Stomach smooth muscle (tissue), 2 donors: ENCODE data around the gene PARS2.

ENCODE experiments used
- H3K27ac ChIP-seq: one replicate; pipeline ENCODE4 v1.7.0; 2013; ENCODE audit warnings: mild to moderate bottlenecking, low read length, inconsistent platforms
- H3K27me3 ChIP-seq, 2 donors: one replicate each; pipeline ENCODE4 v1.7.0; 2013; ENCODE audit warnings: low read length in 2 of 2; ENCODE audit not compliant: insufficient read depth in 2 of 2, control insufficient read depth in 1 of 2
- H3K36me3 ChIP-seq, 2 donors: one replicate each; pipeline ENCODE4 v1.7.0; 2013; ENCODE audit warnings: low read length in 2 of 2; ENCODE audit not compliant: control insufficient read depth in 2 of 2, insufficient read depth in 2 of 2
- H3K4me1 ChIP-seq: one replicate; pipeline ENCODE4 v1.7.0; 2013; ENCODE audit warnings: low read length; ENCODE audit not compliant: control insufficient read depth, insufficient read depth
- H3K4me3 ChIP-seq, 2 donors: one replicate each; pipeline ENCODE4 v1.7.0; 2013; ENCODE audit warnings: low read length in 2 of 2
- H3K9ac ChIP-seq, 2 donors: one replicate each; pipeline ENCODE4 v1.7.0; 2013; ENCODE audit warnings: low read length in 2 of 2, mild to moderate bottlenecking in 1 of 2
- H3K9me3 ChIP-seq, 2 donors: one replicate each; pipeline ENCODE4 v1.7.0; 2013; ENCODE audit warnings: low read length in 2 of 2; ENCODE audit not compliant: control insufficient read depth in 2 of 2
- donor health status: healthy.
- donor health status: Pancreatic carcinoma.

The PARS2 gene

DNA sequence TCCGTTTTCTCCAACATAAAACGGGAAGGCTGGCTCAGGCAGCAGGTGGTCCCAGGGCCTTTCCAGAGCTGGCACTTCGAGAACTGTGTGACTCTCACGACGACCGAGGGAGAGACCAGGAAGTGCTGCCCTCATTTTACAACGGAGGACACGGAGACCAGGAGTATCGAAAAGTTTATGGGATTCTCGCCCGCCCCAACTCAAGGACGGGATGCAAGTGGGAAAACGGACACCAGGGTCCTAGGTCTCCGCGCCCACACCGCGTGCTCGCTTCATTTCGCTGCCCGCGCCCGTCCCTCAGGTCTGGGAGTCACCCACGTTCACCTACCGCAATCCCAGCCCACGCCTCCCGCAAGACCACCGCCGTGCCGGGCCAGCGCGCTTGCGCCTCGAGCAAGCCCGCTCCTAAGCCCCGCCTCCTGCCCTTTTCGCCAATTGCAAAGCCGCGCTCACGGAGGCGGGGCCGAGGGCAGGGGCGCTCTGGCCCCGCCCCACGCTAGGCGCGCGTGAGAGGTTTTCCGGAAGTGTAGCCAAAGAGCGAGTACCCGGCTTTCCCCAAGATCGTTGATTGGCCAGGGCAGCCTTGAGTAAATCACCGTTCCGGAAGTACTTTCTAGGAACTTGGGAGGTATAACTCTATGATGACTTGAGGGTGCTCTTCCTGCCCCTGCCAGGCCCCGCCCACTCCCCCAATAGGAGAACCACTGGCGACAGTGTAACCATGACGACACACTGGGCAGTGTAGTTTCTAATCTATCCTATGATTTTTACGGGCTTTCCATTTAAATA lies at the start of gene PARS2:
Gene PARS2, minus strand, starts transcription at position 391 of the 789 bp plus-strand sequence. CDS start 5,362 bp downstream, outside the sequence.
- Histone ChIP-seq H3K9me3 (no peaks in the 10 kb centered on the region), H3K9ac (peak within 1 kb of the TSS; percentile 86 to 87), H3K4me3 (peak within 1 kb of the TSS; percentile 96 to 98), H3K36me3 (no peaks in the 10 kb centered on the region), H3K27me3 (no peaks in the 10 kb centered on the region), H3K4me1 (peaks cover 13% of the 10 kb centered on the region), H3K27ac (peak within 1 kb of the TSS; percentile 58)

DNA sequence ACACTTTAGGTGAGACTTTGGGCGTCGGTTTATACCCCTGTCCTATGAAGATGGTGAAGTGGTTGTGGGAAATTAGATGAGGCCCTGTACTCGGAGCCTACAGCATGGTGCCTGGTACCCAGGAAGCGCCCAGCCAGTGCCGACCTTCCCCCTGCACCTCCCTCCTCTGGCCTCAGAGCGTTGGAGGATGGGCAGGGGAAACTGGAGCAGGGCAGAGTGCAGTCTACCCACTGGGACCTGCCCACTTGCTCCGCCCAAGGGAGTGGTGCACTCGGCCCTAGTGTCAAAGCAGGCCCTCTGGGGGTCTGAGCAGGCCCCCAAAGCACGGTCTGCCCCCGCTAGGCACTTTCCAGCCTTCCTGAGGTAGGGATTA lies 49.8 kb upstream of the PARS2 start:
- Histone ChIP-seq H3K4me3 (no peak overlapping the region), H3K27ac (no peak overlapping the region), H3K27me3 (peaks cover 0 to 3% of the 10 kb centered on the region in 2 donors), H3K9ac (no peak overlapping the region), H3K36me3 (no peaks in the 10 kb centered on the region), H3K9me3 (no peaks in the 10 kb centered on the region), H3K4me1 (no peaks in the 10 kb centered on the region)

DNA sequence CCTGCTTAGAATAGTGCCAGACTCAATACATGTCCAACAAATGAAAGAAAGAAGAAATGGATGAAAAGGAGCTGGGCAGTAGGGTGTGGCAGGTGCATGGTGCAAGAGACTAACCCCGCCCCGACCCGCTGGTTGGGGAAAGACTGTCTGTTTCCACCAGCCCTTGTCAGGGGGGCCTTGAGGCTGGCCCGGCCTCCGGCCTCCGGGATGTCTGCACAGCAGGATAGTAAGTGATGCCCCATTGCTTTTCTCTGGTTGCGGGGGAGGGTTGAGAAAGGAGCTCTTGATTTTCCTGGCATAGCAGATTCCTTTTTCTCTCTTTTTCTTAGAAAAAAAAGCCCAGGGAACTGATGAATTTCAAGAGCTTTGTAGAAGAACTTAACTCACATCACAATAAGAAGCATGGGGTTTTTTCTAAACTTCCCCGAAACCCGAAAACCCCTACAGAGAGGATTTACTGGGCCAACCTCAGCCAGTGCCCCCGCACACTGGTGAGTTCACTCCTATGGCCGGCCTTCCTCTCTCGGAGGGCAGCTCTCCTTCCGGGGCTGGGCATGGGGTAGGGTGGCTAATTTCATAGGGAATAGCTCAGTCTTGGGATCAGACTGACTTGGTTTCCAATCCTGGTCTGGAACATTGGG lies 49.3 kb upstream of the PARS2 start:
- H3K9me3 ChIP-seq = no peaks in the 10 kb centered on the region
- H3K9ac ChIP-seq = no peak overlapping the region
- H3K4me1 ChIP-seq = no peaks in the 10 kb centered on the region
- peaks cover 0 to 3% of the 10 kb centered on the region in 2 donors for H3K27me3 ChIP-seq
- no peak overlapping the region for H3K27ac ChIP-seq
- no peak overlapping the region for H3K4me3 ChIP-seq
- no peaks in the 10 kb centered on the region for H3K36me3 ChIP-seq

DNA sequence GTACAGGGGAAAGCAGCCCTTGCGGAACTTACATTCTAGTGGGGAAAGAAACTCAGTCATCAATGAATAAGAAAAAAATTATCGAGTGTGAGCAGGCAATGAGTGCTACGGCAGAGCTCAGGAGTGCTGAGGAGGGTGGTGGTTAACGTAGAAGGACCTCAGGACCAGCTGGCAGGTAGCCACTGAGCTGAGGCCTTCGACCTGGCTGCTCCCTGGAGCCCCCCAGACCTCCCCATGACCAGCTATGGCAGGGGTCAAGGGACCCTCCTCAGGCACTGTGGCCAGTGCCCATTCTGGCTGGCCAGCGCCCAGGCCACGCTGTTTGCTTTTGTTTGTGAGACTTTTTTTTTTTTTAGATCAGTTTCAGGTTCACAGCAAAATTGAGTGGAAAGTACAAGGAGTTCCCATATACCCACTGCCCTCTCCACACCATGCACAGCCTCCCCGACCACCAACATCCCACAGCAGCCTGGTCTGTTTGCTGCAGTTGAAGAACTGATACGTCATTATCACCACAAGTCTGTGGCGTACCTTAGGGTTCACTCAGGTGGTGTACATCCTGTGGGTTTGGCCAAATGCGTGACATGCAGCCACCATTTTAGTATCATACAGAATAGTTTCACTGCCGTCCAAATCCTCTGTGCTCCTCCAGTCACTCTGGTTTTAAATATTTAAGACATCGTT lies 48.6 kb upstream of the PARS2 start:
- no peak overlapping the region for H3K9ac ChIP-seq
- H3K4me1 ChIP-seq = no peaks in the 10 kb centered on the region

DNA sequence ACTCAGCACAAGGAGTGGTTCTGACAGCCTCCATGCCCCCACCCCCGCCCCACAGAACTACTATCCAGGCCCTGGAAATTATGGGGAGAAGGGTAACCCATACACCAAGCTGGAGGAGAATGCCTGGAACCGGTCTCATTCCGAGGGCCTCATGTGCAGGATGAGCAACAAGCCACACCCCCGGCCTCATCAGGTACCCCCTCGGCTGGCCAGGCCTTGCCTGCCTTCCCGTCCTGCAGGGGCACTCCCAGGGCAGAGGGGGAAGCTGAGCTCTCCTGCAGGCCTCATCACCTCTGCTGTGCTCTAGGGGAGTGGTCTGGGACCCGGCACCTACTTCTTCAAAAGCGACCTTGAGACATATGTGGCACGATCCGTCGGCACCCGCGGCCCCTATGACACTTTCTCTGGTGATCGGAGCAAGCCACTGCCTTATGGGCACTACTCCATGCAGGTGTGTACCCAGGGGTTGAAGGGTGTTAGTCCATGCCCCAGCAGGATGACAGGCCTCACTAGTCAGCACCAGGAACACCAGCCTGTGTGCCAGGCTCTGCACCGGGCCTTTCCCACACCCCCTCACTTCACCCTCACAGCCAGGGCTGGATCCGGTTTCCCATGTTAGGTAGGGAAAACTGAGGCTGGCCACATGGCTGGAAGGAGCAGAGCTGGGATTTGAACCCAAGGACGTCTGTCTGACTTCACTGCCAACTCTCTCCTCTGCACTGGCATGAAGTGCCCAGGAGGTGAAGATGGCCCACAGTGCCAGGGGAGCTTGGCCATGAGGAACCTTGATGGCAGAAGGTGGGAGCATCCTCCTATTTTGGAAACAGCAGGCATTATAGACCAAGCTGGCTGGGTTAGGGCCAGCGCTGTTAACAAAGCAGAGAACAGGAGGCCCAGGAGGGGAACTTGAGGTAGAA lies 47.7 kb upstream of the PARS2 start:
- Histone ChIP-seq H3K27me3 (peaks cover 0 to 5% of the 10 kb centered on the region in 2 donors), H3K4me3 (no peak overlapping the region), H3K27ac (no peak overlapping the region), H3K9me3 (no peaks in the 10 kb centered on the region), H3K4me1 (no peaks in the 10 kb centered on the region), H3K9ac (no peak overlapping the region), H3K36me3 (no peaks in the 10 kb centered on the region)

More for the DNA sequence above, 48.6 kb upstream of the PARS2 start:
- H3K27ac ChIP-seq = no peak overlapping the region
- no peak overlapping the region for H3K4me3 ChIP-seq
- no peaks in the 10 kb centered on the region for H3K9me3 ChIP-seq
- peaks cover 0 to 3% of the 10 kb centered on the region in 2 donors for H3K27me3 ChIP-seq
- no peaks in the 10 kb centered on the region for H3K36me3 ChIP-seq

DNA sequence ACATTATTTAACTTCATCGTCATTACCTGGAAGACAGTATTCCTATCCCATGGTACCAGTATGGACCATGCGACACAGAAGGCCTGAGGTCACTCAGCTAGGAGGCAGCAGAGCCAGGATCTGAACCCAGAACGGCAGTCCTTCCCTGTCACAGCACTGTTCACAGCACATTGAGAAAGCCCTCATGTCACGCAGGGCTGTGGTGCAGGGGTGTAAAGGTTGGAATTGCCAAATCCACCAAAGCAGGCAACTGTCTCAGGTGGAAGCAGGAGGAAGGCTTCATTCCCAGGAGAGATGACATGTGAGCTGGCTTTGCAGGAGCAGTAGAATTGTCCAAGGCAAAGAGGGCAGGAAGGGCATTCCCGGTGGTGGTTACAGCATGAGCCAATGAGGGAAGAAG lies 46.7 kb upstream of the PARS2 start:
- Histone ChIP-seq H3K4me3 (no peak overlapping the region), H3K27ac (no peak overlapping the region), H3K9ac (no peak overlapping the region), H3K4me1 (no peaks in the 10 kb centered on the region), H3K27me3 (peaks cover 0 to 5% of the 10 kb centered on the region in 2 donors), H3K36me3 (no peaks in the 10 kb centered on the region), H3K9me3 (no peaks in the 10 kb centered on the region)

DNA sequence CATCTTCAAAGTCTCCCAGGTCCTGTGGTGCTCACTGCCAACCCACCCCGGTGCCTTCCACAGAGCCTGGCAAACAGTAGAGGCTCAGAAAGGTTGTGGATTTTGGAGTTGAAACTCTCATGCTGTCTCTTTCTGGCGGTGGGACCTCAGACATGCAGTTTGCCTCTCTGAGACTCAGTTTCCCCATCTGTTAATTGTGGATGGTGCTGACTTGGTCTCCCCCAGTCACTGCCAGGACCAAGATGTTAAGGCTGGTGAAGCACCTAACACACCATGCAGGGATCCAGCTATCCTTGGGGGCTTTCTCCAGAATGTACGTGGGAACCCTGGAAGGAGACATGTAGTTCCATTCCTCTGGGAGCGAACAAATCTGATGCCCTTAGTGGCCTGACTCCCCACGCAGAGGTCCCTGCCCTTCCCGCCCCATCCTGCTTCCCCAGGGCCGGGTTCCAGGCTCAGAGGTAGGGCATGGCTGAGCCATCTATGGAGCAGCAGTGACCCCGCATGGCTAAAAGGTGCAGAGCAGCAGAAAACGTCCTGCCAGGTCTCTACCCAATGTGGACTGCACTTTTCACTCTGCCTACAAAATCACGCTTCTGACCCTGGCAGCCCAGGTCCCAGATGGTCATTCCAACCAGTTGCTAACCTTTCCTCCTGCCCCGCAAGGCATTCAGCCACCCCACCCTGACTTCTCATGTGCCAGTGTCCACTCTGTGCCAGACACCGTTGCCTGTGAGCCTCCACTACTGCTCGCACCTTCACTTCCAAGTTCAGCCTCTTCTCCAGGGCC lies 46.0 kb upstream of the PARS2 start:
- Histone ChIP-seq H3K4me1 (no peaks in the 10 kb centered on the region), H3K4me3 (no peak overlapping the region), H3K36me3 (no peaks in the 10 kb centered on the region), H3K9ac (no peak overlapping the region), H3K27me3 (peaks cover 5% of the 10 kb centered on the region in 2 donors), H3K9me3 (no peaks in the 10 kb centered on the region), H3K27ac (no peak overlapping the region)

DNA sequence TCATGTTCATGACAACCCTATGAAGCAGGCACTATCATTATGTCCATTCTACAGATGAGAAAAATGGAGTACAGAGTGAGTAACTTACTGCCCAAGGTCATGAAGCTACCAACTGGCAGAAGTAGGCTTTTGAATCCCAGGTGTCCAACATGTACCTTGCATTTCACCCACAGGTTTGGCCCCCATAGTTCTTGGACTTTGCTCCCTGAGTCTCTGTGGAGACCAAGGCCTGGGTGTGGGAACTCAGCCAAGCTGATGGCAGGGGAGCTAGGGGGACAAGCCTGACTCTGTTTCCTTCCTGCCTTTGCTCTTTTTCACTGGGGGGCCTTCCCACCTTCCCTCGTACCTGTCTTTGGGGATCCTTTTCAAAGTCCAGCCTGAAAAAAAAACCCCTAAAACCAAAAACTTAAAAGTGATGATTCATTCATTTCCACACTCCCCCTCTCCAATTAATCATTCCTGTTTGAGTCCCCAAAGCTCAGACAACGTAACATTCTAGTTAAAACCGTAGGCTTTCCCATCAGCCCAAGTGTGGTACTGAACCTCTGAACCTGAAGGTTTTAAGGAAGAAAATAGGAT lies 45.3 kb upstream of the PARS2 start:
- no peaks in the 10 kb centered on the region for H3K4me1 ChIP-seq
- H3K4me3 ChIP-seq = no peak overlapping the region
- peaks cover 9 to 10% of the 10 kb centered on the region in 2 donors for H3K27me3 ChIP-seq
- H3K9ac ChIP-seq = no peak overlapping the region
- no peak overlapping the region for H3K27ac ChIP-seq
- H3K9me3 ChIP-seq = no peaks in the 10 kb centered on the region
- H3K36me3 ChIP-seq = no peaks in the 10 kb centered on the region

DNA sequence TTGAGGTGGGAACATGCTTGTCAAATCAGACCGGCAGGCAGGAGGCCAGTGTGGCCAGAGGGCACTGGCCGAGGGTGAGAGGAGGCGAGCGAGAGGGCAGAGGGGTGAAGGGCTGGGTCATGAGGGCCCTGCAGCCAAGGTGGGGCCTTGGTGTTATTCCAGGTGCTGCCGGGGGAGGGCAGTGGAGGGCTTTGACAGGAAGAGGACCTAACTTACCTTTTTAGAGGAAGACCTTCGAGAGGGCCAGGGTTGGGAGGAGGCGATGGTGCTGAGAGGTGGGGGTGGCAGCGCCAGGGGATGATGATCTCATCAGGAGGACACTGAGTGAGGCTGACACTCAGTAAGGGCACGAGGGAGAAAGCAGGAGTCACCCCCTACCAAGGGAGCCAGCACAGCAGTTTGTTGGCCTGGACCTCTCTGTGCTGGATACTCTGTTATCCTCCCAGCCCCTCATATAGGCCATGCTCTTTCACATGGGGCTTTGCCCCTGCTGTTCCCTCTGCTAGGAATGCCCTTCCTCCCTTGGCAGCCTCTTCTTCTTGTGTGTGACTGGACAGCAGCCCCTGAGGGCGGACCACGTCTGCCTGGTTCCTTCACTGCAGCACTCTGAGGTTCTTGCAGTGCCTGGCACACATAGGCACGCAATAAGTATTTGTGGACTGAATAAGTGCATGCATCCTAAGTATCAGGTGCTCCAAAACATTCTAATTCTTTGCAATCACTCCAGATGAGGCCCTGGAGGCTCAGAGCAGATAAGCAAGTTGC lies 44.3 kb upstream of the PARS2 start:
- no peaks in the 10 kb centered on the region for H3K9me3 ChIP-seq
- no peak overlapping the region for H3K4me3 ChIP-seq
- no peak overlapping the region for H3K9ac ChIP-seq
- no peak overlapping the region for H3K27ac ChIP-seq
- peaks cover 9 to 16% of the 10 kb centered on the region in 2 donors for H3K27me3 ChIP-seq
- H3K36me3 ChIP-seq = no peaks in the 10 kb centered on the region
- no peaks in the 10 kb centered on the region for H3K4me1 ChIP-seq
